Muscle of leg (tissue), 11 donors: ENCODE data around the gene MKLN1. TPM values are rescaled to one million over a fixed set of nuclear protein-coding genes. Genes with fewer than 3 reads are reported as not detected.

Experiments
- DNase-seq: peaks from one replicate; pipeline ENCODE4 v3.0.0; 2013
- H3K27ac ChIP-seq: one replicate; pipeline ENCODE4 v1.5.1; 2013; ENCODE audit warnings: mild to moderate bottlenecking, low read length, control low read depth
- H3K27me3 ChIP-seq: one replicate; pipeline ENCODE4 v1.6.1; 2013; ENCODE audit warnings: low read length; ENCODE audit not compliant: control insufficient read depth, insufficient read depth
- H3K36me3 ChIP-seq: one replicate; pipeline ENCODE4 v1.6.1; 2013; ENCODE audit warnings: low read length; ENCODE audit not compliant: control insufficient read depth, insufficient read depth
- H3K4me1 ChIP-seq: one replicate; pipeline ENCODE4 v1.6.1; 2013; ENCODE audit warnings: low read length; ENCODE audit not compliant: control insufficient read depth, insufficient read depth
- H3K4me3 ChIP-seq: one replicate; pipeline ENCODE4 v1.5.1; 2013; ENCODE audit warnings: low read length, control low read depth
- H3K9me3 ChIP-seq: replicated peaks from 2 replicates; pipeline ENCODE4 v1.6.1; 2013; ENCODE audit warnings: low read depth, low read length; ENCODE audit not compliant: control insufficient read depth
- WGBS: methylation state at CpG from one replicate; pipeline ENCODE4 v1.1.5; 2013; ENCODE audit warnings: missing lambda C conversion rate; ENCODE audit not compliant: insufficient coverage; 5-methylcytosine and 5-hydroxymethylcytosine counted together
- polyA plus RNA-seq, 8 donors: library from polyadenylated mRNA; unstranded; fragments of 120-200 nt; gene quantifications; one replicate each; pipeline versions ENCODE4 v1.2.1 to v1.2.3, GENCODE V29; 2013; ENCODE audit warnings: inconsistent platforms in 1 of 8, low replicate concordance in 1 of 8; ENCODE audit not compliant: insufficient read length in 8 of 8, insufficient read depth in 1 of 8
- total RNA-seq: library from RNA; stranded (reverse); fragments of 120-200 nt; gene quantifications from one replicate; pipeline ENCODE4 v1.2.4, GENCODE V29; 2013

The MKLN1 gene
- total and polyA plus RNA-seq, 9 donors: 11.7 to 36.5 (median 19.8) TPM

GRCh38 chr7:131538071-131538812 lies 210.6 kb downstream of the MKLN1 start:
- Histone ChIP-seq H3K27ac (peak overlapping the region; percentile 87), H3K9me3 (no peaks in the 10 kb centered on the region), H3K4me1 (peaks cover 70% of the 10 kb centered on the region), H3K27me3 (no peaks in the 10 kb centered on the region), H3K4me3 (no peak overlapping the region), H3K36me3 (no peaks in the 10 kb centered on the region)
- peak; percentile 46 for DNase-seq
- WGBS: 66% methylated on average over 7 of the region's 13 CpGs

GRCh38 chr7:131538813-131539179 lies 211.1 kb downstream of the MKLN1 start:
- peak; percentile 63 for DNase-seq
- Histone ChIP-seq H3K27ac (peak overlapping the region; percentile 87), H3K27me3 (no peaks in the 10 kb centered on the region), H3K36me3 (no peaks in the 10 kb centered on the region), H3K9me3 (no peaks in the 10 kb centered on the region), H3K4me3 (no peak overlapping the region), H3K4me1 (peaks cover 69% of the 10 kb centered on the region)
- 67% methylated on average over 4 of the region's 7 CpGs for WGBS

GRCh38 chr7:131540491-131541162 lies 213.0 kb downstream of the MKLN1 start:
- no peaks in the 10 kb centered on the region for H3K36me3 ChIP-seq
- H3K27ac ChIP-seq: peak overlapping the region; percentile 94
- H3K27me3 ChIP-seq: no peaks in the 10 kb centered on the region
- H3K4me1 ChIP-seq: peaks cover 83% of the 10 kb centered on the region
- H3K4me3 ChIP-seq: no peak overlapping the region
- WGBS: 39% methylated on average over 11 of the region's 18 CpGs
- DNase-seq: no peak
- H3K9me3 ChIP-seq: no peaks in the 10 kb centered on the region

GRCh38 chr7:131543298-131543697 lies 215.6 kb downstream of the MKLN1 start:
- no peak for DNase-seq
- Histone ChIP-seq H3K27ac (peak overlapping the region; percentile 94), H3K36me3 (no peaks in the 10 kb centered on the region), H3K4me1 (peaks cover 70% of the 10 kb centered on the region), H3K4me3 (no peak overlapping the region), H3K9me3 (no peaks in the 10 kb centered on the region), H3K27me3 (no peaks in the 10 kb centered on the region)
- 90% methylated on average over 2 of the region's 5 CpGs for WGBS

GRCh38 chr7:131544021-131544420 lies 216.3 kb downstream of the MKLN1 start:
- Histone ChIP-seq H3K4me1 (peaks cover 63% of the 10 kb centered on the region), H3K4me3 (no peak overlapping the region), H3K9me3 (no peaks in the 10 kb centered on the region), H3K27ac (peak overlapping the region; percentile 2), H3K27me3 (no peaks in the 10 kb centered on the region), H3K36me3 (no peaks in the 10 kb centered on the region)
- WGBS: 100% methylated on average over 2 of the region's 3 CpGs
- DNase-seq: no peak

- Histone ChIP-seq H3K27ac (peak overlapping the region; percentile 49), H3K36me3 (no peaks in the 10 kb centered on the region), H3K4me1 (peaks cover 56% of the 10 kb centered on the region), H3K4me3 (no peak overlapping the region), H3K27me3 (no peaks in the 10 kb centered on the region), H3K9me3 (no peaks in the 10 kb centered on the region)
- WGBS: 60% methylated on average over 11 of the region's 16 CpGs
- no peak for DNase-seq
These were observed 217.0 kb downstream of the MKLN1 start for GRCh38 chr7:131544449-131545301.

GRCh38 chr7:131546126-131546525 lies 218.4 kb downstream of the MKLN1 start:
- peaks cover 45% of the 10 kb centered on the region for H3K4me1 ChIP-seq
- no peaks in the 10 kb centered on the region for H3K27me3 ChIP-seq
- H3K36me3 ChIP-seq: peaks cover 3% of the 10 kb centered on the region
- H3K4me3 ChIP-seq: no peak overlapping the region
- H3K9me3 ChIP-seq: no peaks in the 10 kb centered on the region
- DNase-seq: no peak
- WGBS: 82% methylated on average over 8 of the region's 12 CpGs
- no peak overlapping the region for H3K27ac ChIP-seq

Other genes starting within 250 kb of the MKLN1 start
- gene PODXL, start 228.8 kb downstream of the MKLN1 start, total RNA-seq: 35.5 TPM
- 10 to 100 TPM; 35.9 to 82.1 (median 71.5) TPM for gene PODXL, start 228.8 kb downstream of the MKLN1 start, polyA plus RNA-seq